Dermis microvascular lymphatic vessel endothelial cell (primary cell): Measurements from ENCODE around the gene CDH1. TPM values are rescaled to one million over a fixed set of nuclear protein-coding genes. Genes with fewer than 3 reads are reported as not detected.
"Not testable (repeated sequence)": the region's sequence is repeated elsewhere in the genome, so short reads cannot be mapped to it uniquely, and the experiment has no call there.

Experiments
- DNase-seq, 2 donors: peaks; one replicate each; pipeline versions ENCODE4 v3.0.0 to v3.0.0-alpha.2; 2010; ENCODE audit warnings: low read depth in 2 of 2
- total RNA-seq: library from RNA; depleted of rRNA; stranded (reverse); fragments of >200 nt; gene quantifications from 2 replicates; pipeline ENCODE4 v1.2.1, GENCODE V29; 2014

Gene CDH1
- total RNA-seq: not detected in 2 replicates

- no peak for DNase-seq
Measured at GRCh38 chr16:68737046-68737729, at the start of gene CDH1. Gene CDH1, plus strand, starts transcription at chr16:68737292. Its CDS starts 124 bp downstream, at chr16:68737416.

GRCh38 chr16:68689921-68690320 lies 47.2 kb upstream of the CDH1 start:
- no peak for DNase-seq

- DNase-seq: no peak
Measured at GRCh38 chr16:68695575-68695974, 41.5 kb upstream of the CDH1 start.

- DNase-seq: no peak
Measured at GRCh38 chr16:68696514-68696913, 40.6 kb upstream of the CDH1 start.

- DNase-seq: no peak
Measured at GRCh38 chr16:68698091-68698490, 39.0 kb upstream of the CDH1 start.

GRCh38 chr16:68700120-68700519 lies 37.0 kb upstream of the CDH1 start:
- peak in 1 of 2 donors; percentile 19 for DNase-seq

GRCh38 chr16:68700831-68701230 lies 36.3 kb upstream of the CDH1 start:
- DNase-seq: no peak

- peak; percentile 51 to 61 for DNase-seq
Measured at GRCh38 chr16:68704232-68704867, 32.7 kb upstream of the CDH1 start.

GRCh38 chr16:68707340-68708152 lies 29.5 kb upstream of the CDH1 start:
- DNase-seq: peak; percentile 20

- DNase-seq: no peak
Measured at GRCh38 chr16:68710211-68710610, 26.9 kb upstream of the CDH1 start.

GRCh38 chr16:68711421-68712139 lies 25.5 kb upstream of the CDH1 start:
- no peak for DNase-seq

GRCh38 chr16:68713361-68713760 lies 23.7 kb upstream of the CDH1 start:
- DNase-seq: peak; percentile 5 to 9

- no peak for DNase-seq
Measured at GRCh38 chr16:68715471-68715870, 21.6 kb upstream of the CDH1 start.

GRCh38 chr16:68716516-68716915 lies 20.6 kb upstream of the CDH1 start:
- DNase-seq: not testable (repeated sequence)

GRCh38 chr16:68717684-68718083 lies 19.4 kb upstream of the CDH1 start:
- DNase-seq: no peak

- DNase-seq: no peak
Measured at GRCh38 chr16:68718590-68718989, 18.5 kb upstream of the CDH1 start.

GRCh38 chr16:68719993-68720489 lies 17.1 kb upstream of the CDH1 start:
- no peak for DNase-seq

GRCh38 chr16:68722119-68723024 lies 14.7 kb upstream of the CDH1 start:
- no peak for DNase-seq

GRCh38 chr16:68724797-68725196 lies 12.3 kb upstream of the CDH1 start:
- no peak for DNase-seq

GRCh38 chr16:68728523-68728922 lies 8.6 kb upstream of the CDH1 start:
- no peak for DNase-seq
